Endothelial cell of umbilical vein (primary cell): ENCODE results near the gene EPAS1.

Source experiments
- CTCF ChIP-seq, 2 donors: IDR thresholded peaks; 1 replicate in 1 of 2; 2 replicates in 1 of 2; pipeline ENCODE4 v1.5.1; 2011; ENCODE audit warnings: low read length in 2 of 2, mild to moderate bottlenecking in 2 of 2, moderate library complexity in 2 of 2, control low read depth in 1 of 2, inconsistent platforms in 1 of 2, low read depth in 1 of 2; ENCODE audit not compliant: insufficient read depth in 1 of 2; ENCODE audit errors: extremely low read depth in 1 of 2
- EZH2 ChIP-seq: IDR thresholded peaks from 2 replicates; pipeline ENCODE4 v1.6.1; 2012; ENCODE audit warnings: borderline replicate concordance, low read depth, mild to moderate bottlenecking, moderate library complexity, low read length, inconsistent platforms; ENCODE audit not compliant: severe bottlenecking
- FOS ChIP-seq: IDR thresholded peaks from 2 replicates; pipeline ENCODE4 v1.6.1; 2011; ENCODE audit warnings: mild to moderate bottlenecking, low read length, moderate library complexity, borderline replicate concordance; ENCODE audit not compliant: insufficient read depth
- GATA2 ChIP-seq: IDR thresholded peaks from 2 replicates; pipeline ENCODE4 v1.7.0; 2011; ENCODE audit warnings: low read depth, mild to moderate bottlenecking, moderate library complexity, mixed read lengths, low read length; ENCODE audit not compliant: insufficient read length, insufficient read depth
- JUN ChIP-seq: IDR thresholded peaks from 2 replicates; pipeline ENCODE4 v1.6.1; 2011; ENCODE audit warnings: borderline replicate concordance, low read depth; ENCODE audit not compliant: insufficient read length, insufficient read depth
- MAX ChIP-seq: IDR thresholded peaks from 2 replicates; pipeline ENCODE4 v1.6.1; 2011; ENCODE audit not compliant: insufficient read depth, insufficient read length
- MYC ChIP-seq: IDR thresholded peaks from one replicate; pipeline ENCODE4 v1.6.1; 2011; ENCODE audit warnings: mild to moderate bottlenecking, low read depth, low read length
- POLR2A ChIP-seq: IDR thresholded peaks from 2 replicates; pipeline ENCODE4 v1.6.1; 2012; ENCODE audit warnings: low read depth, mild to moderate bottlenecking, control low read depth, low read length
- POLR2AphosphoS5 ChIP-seq: IDR thresholded peaks from 2 replicates; pipeline ENCODE4 v1.6.1; 2012; ENCODE audit warnings: low read depth, mild to moderate bottlenecking, control low read depth, low read length, moderate library complexity; ENCODE audit not compliant: insufficient read depth

GRCh38 chr2:46387886-46388515, 90.8 kb downstream of the EPAS1 start:
- no peak for TF ChIP-seq POLR2AphosphoS5
- no peak for TF ChIP-seq CTCF (IDR thresholded peaks at IDR 0.05; ENCODE audit: extremely low read depth in 1 of 2, insufficient read depth in 1 of 2, low read depth in 1 of 2, low read length in 2 of 2)
- TF ChIP-seq POLR2A, result no peak
- TF ChIP-seq EZH2, result no peak
- TF ChIP-seq MAX, result no peak
- no peak for TF ChIP-seq GATA2
- no peak for TF ChIP-seq MYC
- no peak for TF ChIP-seq JUN
- TF ChIP-seq FOS, result no peak
